HG03520 (cell line): ENCODE results near the gene TFAP2D.

Source experiments
- ATAC-seq: cut with Tn5 transposase; IDR thresholded peaks from one replicate; pipeline ENCODE4 v1.9.1; 2021; ENCODE audit warnings: mild to moderate bottlenecking, moderate library complexity; ENCODE audit not compliant: unreplicated experiment

TFAP2D gene

DNA sequence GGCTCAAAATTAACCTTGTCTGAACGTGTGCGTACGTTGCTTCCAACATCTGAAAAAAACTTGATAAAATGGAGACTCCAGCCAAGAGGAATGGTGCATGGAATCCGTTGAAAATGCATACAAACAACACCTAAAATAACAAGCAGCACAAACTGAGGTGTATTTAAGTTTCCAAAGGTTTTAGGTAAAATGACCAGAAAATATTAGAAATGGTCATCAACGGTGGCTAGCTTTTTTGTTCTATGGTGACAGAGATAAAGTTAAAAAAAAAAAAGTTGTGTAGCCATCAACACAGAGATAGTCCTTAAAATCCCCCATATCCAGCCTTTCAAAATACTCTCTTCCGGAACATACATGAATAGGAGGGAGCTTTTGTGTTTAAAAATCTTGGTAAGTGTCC lies 104.7 kb downstream of the TFAP2D start:
- no peak for ATAC-seq

DNA sequence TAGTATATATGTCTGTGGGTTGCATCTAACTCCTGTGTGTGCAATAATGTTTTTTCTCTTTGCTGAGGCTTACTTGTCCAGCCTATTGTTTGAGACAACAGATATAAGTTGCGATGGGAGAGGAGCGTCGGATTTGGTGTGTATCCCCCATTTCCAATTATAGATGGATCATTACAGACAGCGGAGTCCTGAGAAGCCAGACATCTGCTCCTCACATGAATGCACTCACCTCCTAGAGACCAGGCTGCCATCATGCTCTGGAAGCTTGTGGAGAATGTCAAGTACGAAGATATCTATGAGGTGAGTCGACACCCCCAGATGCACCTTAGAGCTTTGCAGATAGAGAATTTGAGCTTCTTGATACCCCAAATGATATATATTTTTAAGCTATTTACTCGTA lies 105.3 kb downstream of the TFAP2D start, which contains the start of gene TFAP2B:
Gene TFAP2B (plus strand): TSS at position 199 of the 400 bp plus-strand sequence. CDS start 21 bp downstream, at position 220.
- no peak for ATAC-seq

DNA sequence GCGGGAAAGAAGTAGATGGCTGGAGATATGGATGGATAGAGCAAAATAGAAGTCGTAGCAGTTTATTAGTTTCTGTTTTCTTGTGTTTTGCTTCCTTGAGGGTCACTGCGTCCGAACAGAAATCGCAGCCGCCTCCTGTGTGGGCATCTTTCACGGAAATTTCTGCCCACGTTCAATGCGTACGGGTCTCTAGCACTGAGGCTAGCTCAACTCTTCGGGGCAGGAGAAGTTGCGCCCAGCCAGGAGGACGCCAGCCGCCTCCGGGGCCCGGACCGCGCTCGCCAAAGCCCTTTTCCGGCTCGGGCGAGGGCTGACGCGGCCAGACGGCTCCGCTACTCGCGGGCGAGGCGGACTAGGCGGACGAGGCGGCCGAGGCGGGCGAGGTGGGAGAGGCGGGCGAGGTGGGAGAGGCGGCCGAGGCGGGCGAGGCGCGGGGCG lies 106.2 kb downstream of the TFAP2D start:
- ATAC-seq: no peak

DNA sequence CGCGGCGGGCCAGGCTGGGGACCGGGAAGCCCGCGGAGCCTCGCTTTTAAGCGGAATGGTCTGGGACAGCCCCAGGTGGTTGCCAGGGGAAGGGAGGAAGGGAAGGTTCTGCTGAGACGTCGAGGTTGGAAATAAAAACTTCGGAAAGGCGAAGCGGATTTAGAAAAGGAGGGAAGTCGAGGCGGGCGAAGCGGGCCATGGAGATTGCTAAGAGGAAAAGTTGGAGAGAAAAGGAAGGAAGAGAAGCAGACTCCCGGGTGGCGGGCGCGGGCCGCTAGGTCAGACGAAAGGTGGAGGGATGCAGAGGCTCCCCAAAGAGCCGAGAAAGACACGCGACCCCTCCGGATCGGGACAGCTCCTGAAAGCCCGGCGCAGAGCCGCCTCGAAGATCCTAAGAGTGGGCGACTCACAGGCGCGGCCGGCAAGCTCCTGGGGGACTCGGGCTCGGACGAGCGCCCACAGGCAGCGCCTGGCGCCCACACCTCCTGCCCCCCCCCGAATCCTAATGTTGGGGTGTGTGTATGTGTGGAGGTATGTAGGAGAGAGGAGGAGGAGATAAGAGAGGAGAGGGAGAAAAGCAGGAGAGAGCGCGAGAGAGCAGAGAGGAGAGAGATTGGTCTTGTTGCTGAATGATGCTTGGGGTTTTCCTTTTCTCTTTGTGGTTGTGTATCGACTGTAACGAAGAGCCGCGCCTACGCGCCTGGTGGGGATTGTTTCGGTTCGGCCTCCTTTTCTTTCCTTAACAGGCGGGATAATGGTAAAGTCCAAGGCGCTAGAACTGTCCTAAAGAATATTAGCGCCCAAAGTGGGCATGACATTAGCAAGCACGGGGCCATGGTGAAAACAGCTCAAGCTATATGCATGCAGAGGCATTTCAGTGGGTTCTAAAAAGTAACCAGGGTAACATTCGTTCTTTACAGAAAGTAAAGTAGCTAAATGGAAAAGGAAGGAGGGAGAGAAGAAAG lies 106.9 kb downstream of the TFAP2D start:
- no peak for ATAC-seq

DNA sequence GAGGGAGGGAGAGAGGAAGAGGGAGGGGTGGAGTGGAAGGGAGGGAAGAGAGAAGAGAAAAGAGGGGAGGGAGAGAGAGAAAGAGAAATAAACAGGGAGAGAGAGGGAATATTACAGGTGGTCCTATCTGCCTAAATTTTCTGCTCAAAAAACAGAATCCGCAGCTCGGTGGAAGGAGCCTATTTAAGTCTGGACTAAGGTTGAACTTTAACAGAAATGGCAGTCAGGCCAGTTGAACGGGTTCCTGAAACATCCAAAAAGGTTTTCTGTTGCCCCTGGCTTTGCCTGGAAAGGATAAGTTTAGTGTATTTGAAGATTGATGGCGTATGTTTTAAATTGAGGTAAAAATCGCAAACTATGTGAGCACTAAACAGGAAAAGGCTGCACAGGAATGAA lies 107.5 kb downstream of the TFAP2D start:
- ATAC-seq: no peak

DNA sequence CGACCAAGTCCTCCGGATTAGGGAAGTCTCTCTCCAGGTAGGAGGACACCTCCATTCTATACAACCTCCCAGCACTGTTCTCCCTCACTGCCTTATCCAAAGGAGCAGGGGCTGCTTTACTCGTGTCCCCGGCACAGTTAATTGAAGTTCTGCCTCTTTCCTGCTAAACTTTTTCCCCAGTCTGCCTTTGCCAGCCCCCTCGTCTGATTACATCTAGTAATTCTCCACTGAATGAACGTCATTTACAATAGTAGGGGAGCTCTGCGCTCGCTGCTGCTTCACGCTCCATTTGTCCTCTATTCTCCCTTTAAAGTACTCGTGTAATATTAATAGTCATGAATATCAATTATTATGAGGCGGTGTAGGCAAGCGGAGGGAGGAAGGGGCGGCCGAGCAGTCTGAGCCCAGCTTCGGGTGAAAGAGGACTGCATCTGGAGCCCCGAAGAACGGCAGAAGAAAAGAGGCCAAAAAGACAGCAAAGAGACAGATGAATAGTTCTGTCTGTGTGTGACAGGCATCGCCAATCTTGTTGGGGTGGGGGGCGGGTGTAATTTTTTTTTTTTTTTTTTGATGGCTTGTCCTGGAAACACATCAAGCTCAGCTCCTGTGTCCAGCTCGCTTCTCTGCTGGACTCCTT lies 108.2 kb downstream of the TFAP2D start:
- no peak for ATAC-seq

DNA sequence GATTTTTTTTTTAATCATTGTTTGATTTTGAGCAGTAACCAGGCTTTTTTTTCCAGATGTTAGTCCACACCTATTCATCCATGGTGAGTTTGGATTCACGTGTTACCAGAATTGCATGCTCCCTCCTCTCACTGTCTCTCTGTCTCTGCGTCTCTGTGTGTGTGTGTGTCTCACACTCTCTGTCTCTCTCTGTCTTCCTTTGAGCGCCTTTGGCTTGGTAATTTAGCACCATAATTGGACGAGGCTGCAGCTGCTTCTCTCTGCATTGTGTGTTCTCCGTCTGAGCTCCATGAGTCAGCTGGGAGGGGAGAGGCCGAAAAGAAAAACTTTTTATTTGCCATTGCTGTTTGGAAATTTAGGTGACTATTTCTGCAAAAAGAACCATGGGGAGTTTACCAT lies 108.8 kb downstream of the TFAP2D start:
- ATAC-seq: no peak
